Right lobe of liver (tissue), 4 donors: Measurements from ENCODE around the gene TRIM31.

Source experiments
- POLR2A ChIP-seq: fragments of 450-650 bp; IDR thresholded peaks from one replicate; pipeline ENCODE4 v1.6.1; 2017; ENCODE audit warnings: antibody characterized with exemption, mild to moderate bottlenecking
- TF ChIP-seq, protein P1 (sequence below), 4 donors: fragments of 200-600 bp in 3 of 4; fragments of 450-650 bp in 1 of 4; IDR thresholded peaks; one replicate each; pipeline versions ENCODE4 v1.5.1 to v1.8.0; 2016 to 2022; ENCODE audit warnings: antibody characterized with exemption in 4 of 4, mild to moderate bottlenecking in 2 of 4
- donor health status: DM: no; HTN: no; CAD: no.
- donor health status: DM: no; HTN: no; CAD: no.
- donor health status: DM: no; HTN: yes; CAD: no.

DNA sequence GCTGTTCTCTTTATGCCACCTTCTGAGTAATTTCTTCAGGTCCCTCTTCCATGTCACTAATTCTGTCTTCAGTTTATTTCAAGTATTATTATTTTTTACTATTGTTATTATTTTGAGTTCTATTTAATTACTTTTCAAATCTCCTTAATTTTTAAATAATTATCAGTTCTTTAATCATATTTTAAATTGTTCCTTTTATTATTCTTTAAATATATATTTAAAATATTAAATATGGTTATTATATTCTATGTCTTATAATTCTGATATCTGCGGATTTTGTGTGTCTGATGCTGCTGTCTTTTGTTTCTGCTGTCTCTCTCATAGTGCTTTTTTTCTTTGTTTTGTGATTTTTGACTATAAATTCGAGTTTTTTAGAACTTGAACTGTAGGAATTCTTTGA is 49.6 kb downstream of the TRIM31 start:
- no peak for TF ChIP-seq POLR2A
- TF ChIP-seq, protein P1, sequence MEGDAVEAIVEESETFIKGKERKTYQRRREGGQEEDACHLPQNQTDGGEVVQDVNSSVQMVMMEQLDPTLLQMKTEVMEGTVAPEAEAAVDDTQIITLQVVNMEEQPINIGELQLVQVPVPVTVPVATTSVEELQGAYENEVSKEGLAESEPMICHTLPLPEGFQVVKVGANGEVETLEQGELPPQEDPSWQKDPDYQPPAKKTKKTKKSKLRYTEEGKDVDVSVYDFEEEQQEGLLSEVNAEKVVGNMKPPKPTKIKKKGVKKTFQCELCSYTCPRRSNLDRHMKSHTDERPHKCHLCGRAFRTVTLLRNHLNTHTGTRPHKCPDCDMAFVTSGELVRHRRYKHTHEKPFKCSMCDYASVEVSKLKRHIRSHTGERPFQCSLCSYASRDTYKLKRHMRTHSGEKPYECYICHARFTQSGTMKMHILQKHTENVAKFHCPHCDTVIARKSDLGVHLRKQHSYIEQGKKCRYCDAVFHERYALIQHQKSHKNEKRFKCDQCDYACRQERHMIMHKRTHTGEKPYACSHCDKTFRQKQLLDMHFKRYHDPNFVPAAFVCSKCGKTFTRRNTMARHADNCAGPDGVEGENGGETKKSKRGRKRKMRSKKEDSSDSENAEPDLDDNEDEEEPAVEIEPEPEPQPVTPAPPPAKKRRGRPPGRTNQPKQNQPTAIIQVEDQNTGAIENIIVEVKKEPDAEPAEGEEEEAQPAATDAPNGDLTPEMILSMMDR (IDR thresholded peaks at IDR 0.05): no peak
